Gastrocnemius medialis (tissue), 4 donors: ENCODE data around the gene KRT7. TPM values are rescaled to one million over a fixed set of nuclear protein-coding genes. Genes with fewer than 3 reads are reported as not detected.

Experiments used
- ATAC-seq, 2 donors: fragments of 150-250 bp; one replicate each; pipeline ENCODE4 v1.9.1; 2016
- DNase-seq, 2 donors: peaks; one replicate each; pipeline ENCODE4 v3.0.0-alpha.2; 2019
- H3K27ac ChIP-seq, 4 donors: fragments of 200-600 bp; sonication (generic); 1 replicate in 1 of 4; 2 replicates in 3 of 4; pipeline ENCODE4 v1.5.1; 2016 to 2018; ENCODE audit warnings: mild to moderate bottlenecking in 2 of 4, moderate library complexity in 1 of 4
- H3K27me3 ChIP-seq, 3 donors: fragments of 200-600 bp; sonication (generic) in 2 of 3; 1 replicate in 1 of 3; 2 replicates in 2 of 3; pipeline versions ENCODE4 v1.5.1 to v1.6.0; 2016 to 2019; ENCODE audit warnings: mild to moderate bottlenecking in 1 of 3, moderate library complexity in 1 of 3
- H3K36me3 ChIP-seq, 2 donors: fragments of 200-600 bp; sonication (generic) in 1 of 2; one replicate each; pipeline ENCODE4 v1.5.1; 2017 to 2018
- H3K4me1 ChIP-seq, 2 donors: fragments of 200-600 bp; sonication (generic) in 1 of 2; one replicate each; pipeline ENCODE4 v1.5.1; 2016 to 2017; ENCODE audit warnings: mild to moderate bottlenecking in 2 of 2
- H3K4me3 ChIP-seq, 4 donors: fragments of 200-600 bp; sonication (generic) in 3 of 4; 1 replicate in 1 of 4; 2 replicates in 3 of 4; pipeline ENCODE4 v1.5.1; 2016 to 2019; ENCODE audit warnings: mild to moderate bottlenecking in 2 of 4
- H3K9me3 ChIP-seq, 3 donors: fragments of 200-600 bp; sonication (generic) in 2 of 3; 1 replicate in 1 of 3; 2 replicates in 2 of 3; pipeline ENCODE4 v1.5.1; 2016 to 2019
- CTCF ChIP-seq, 5 experiments: fragments of 450-650 bp in 3 of 5; fragments of 200-600 bp in 2 of 5; sonication (generic) in 2 of 5; IDR thresholded peaks in 4 of 5; conservative IDR thresholded peaks in 1 of 5; 1 replicate in 4 of 5; 2 replicates in 1 of 5; pipeline ENCODE4 v1.5.1; 2016 to 2019; ENCODE audit warnings: antibody characterized with exemption in 5 of 5, mild to moderate bottlenecking in 3 of 5, moderate library complexity in 3 of 5
- POLR2A ChIP-seq, 2 donors: fragments of 450-650 bp; IDR thresholded peaks; one replicate each; pipeline ENCODE4 v1.6.1; 2017; ENCODE audit warnings: antibody characterized with exemption in 2 of 2, mild to moderate bottlenecking in 2 of 2, moderate library complexity in 2 of 2
- in situ Hi-C, 4 donors: fragments of 200-750 bp; cut with MboI; loops; one replicate each; pipeline versions ENCODE4 v1.15.0 to v1.8.0; 2017; ENCODE audit warnings: low sequenced_read_pairs in 4 of 4
- intact Hi-C: fragments of 100-400 bp; cut with DNase I; formaldehyde crosslinking; loops from one replicate; pipeline ENCODE4 v1.15.1; 2023; ENCODE audit warnings: low total_unique reads
- total RNA-seq, 4 donors: library from RNA; depleted of rRNA; stranded (reverse); fragments of >200 nt; gene quantifications; one replicate each; pipeline versions ENCODE4 v1.1.0 to v1.2.3, GENCODE V29; 2016

Gene KRT7
- total RNA-seq, 4 donors from 2014 or later = 0.39 to 4.4 (median 1.2) TPM

- no peaks in the 10 kb centered on the region for H3K36me3 ChIP-seq
- no peak overlapping the region for H3K27ac ChIP-seq
- H3K9me3 ChIP-seq = no peaks in the 10 kb centered on the region
- intact Hi-C loops = no loop called here
- ATAC-seq (no peak), DNase-seq (peak in 1 of 2 donors; percentile 6)
- in situ Hi-C loops = no loop called here
- peaks cover 15 to 19% of the 10 kb centered on the region in 2 donors for H3K4me1 ChIP-seq
- H3K27me3 ChIP-seq = no peaks in the 10 kb centered on the region
- no peak for TF ChIP-seq POLR2A (IDR thresholded peaks at IDR 0.05)
- no peak for TF ChIP-seq CTCF (IDR thresholded peaks at IDR 0.05 in 4 of 5, conservative IDR thresholded peaks at IDR 0.05 in 1 of 5)
- no peak overlapping the region for H3K4me3 ChIP-seq
These were observed 22.0 kb upstream of the KRT7 start for GRCh38 chr12:52210925-52211650.

GRCh38 chr12:52211716-52212585 lies 21.1 kb upstream of the KRT7 start:
- no peaks in the 10 kb centered on the region for H3K27me3 ChIP-seq
- TF ChIP-seq POLR2A (IDR thresholded peaks at IDR 0.05) = no peak
- no peak for TF ChIP-seq CTCF (IDR thresholded peaks at IDR 0.05 in 4 of 5, conservative IDR thresholded peaks at IDR 0.05 in 1 of 5)
- in situ Hi-C loops (no loop called here), intact Hi-C loops (loop anchor here (2.0 kb wide), 2 partner anchors 39 to 55 kb away; no protein-coding TSS in a partner anchor)
- H3K36me3 ChIP-seq = no peaks in the 10 kb centered on the region
- DNase-seq (peak in 1 of 2 donors; percentile 10), ATAC-seq (no peak)
- H3K4me3 ChIP-seq = no peak overlapping the region
- no peak overlapping the region for H3K27ac ChIP-seq
- no peaks in the 10 kb centered on the region for H3K9me3 ChIP-seq
- peaks cover 16 to 27% of the 10 kb centered on the region in 2 donors for H3K4me1 ChIP-seq

- TF ChIP-seq CTCF (IDR thresholded peaks at IDR 0.05 in 4 of 5, conservative IDR thresholded peaks at IDR 0.05 in 1 of 5) (no peak), POLR2A (IDR thresholded peaks at IDR 0.05) (no peak)
- Histone ChIP-seq H3K36me3 (no peaks in the 10 kb centered on the region), H3K9me3 (no peaks in the 10 kb centered on the region), H3K27me3 (no peaks in the 10 kb centered on the region), H3K4me3 (no peak overlapping the region), H3K27ac (no peak overlapping the region), H3K4me1 (peaks cover 13 to 21% of the 10 kb centered on the region in 2 donors)
- DNase-seq (peak in 1 of 2 donors; percentile 7), ATAC-seq (no peak)
- intact Hi-C loops (loop anchor here (2.0 kb wide), 2 partner anchors 40 to 56 kb away; no protein-coding TSS in a partner anchor), in situ Hi-C loops (no loop called here)
These were observed 20.1 kb upstream of the KRT7 start for GRCh38 chr12:52212701-52213563.
